Hepatocyte (in vitro differentiated cells): ENCODE data around the gene THRA. TPM values are rescaled to one million over a fixed set of nuclear protein-coding genes. Genes with fewer than 3 reads are reported as not detected.

Experiments
- DNase-seq: peaks from one replicate; pipeline ENCODE4 v3.0.0-alpha.2; 2016; ENCODE audit warnings: low spot score
- H2AFZ ChIP-seq: fragments of 200-600 bp; sonication (generic); 2 replicates; pipeline ENCODE4 v1.6.0; 2016; ENCODE audit warnings: antibody characterized with exemption, mild to moderate bottlenecking
- H3K27ac ChIP-seq: fragments of 200-600 bp; sonication (generic); 2 replicates; pipeline ENCODE4 v1.5.1; 2016; ENCODE audit warnings: mild to moderate bottlenecking
- H3K27me3 ChIP-seq: fragments of 200-600 bp; sonication (generic); 2 replicates; pipeline ENCODE4 v1.6.1; 2016
- H3K36me3 ChIP-seq: fragments of 200-600 bp; sonication (generic); replicated peaks from 2 replicates; pipeline ENCODE4 v1.5.1; 2016; ENCODE audit warnings: low read depth; ENCODE audit not compliant: insufficient read depth
- H3K4me1 ChIP-seq: fragments of 200-600 bp; sonication (generic); 2 replicates; pipeline ENCODE4 v1.5.1; 2016; ENCODE audit warnings: mild to moderate bottlenecking, moderate library complexity; ENCODE audit not compliant: insufficient read depth
- H3K4me2 ChIP-seq: fragments of 200-600 bp; sonication (generic); 2 replicates; pipeline ENCODE4 v1.6.0; 2016
- H3K4me3 ChIP-seq: fragments of 200-600 bp; sonication (generic); 2 replicates; pipeline ENCODE4 v1.5.1; 2016; ENCODE audit warnings: mild to moderate bottlenecking
- H3K79me2 ChIP-seq: fragments of 200-600 bp; sonication (generic); 2 replicates; pipeline ENCODE4 v1.6.0; 2017; ENCODE audit warnings: mild to moderate bottlenecking
- H3K9me2 ChIP-seq: fragments of 200-600 bp; sonication (generic); replicated peaks from 2 replicates; pipeline ENCODE4 v1.6.0; 2017; ENCODE audit warnings: mild to moderate bottlenecking; ENCODE audit not compliant: insufficient read depth
- H3K9me3 ChIP-seq: fragments of 200-600 bp; sonication (generic); 2 replicates; pipeline ENCODE4 v1.5.1; 2016; ENCODE audit warnings: low read depth, mild to moderate bottlenecking
- H4K20me1 ChIP-seq: fragments of 200-600 bp; sonication (generic); 2 replicates; pipeline ENCODE4 v1.6.0; 2016; ENCODE audit warnings: mild to moderate bottlenecking; ENCODE audit not compliant: insufficient read depth, poor library complexity, severe bottlenecking
- EZH2 ChIP-seq: fragments of 200-600 bp; sonication (generic); IDR thresholded peaks from 2 replicates; pipeline ENCODE4 v1.6.1; 2016; ENCODE audit warnings: antibody characterized with exemption, mild to moderate bottlenecking, borderline replicate concordance
- EZH2phosphoT487 ChIP-seq: fragments of 200-600 bp; sonication (generic); IDR thresholded peaks from one replicate; pipeline ENCODE4 v1.6.1; 2018; ENCODE audit warnings: antibody characterized with exemption, mild to moderate bottlenecking, low read depth, moderate library complexity; ENCODE audit not compliant: unreplicated experiment, severe bottlenecking
- WGBS: methylation state at CpG from one replicate; pipeline ENCODE4 v1.1.6; 2016; ENCODE audit warnings: low lambda C conversion rate; ENCODE audit errors: missing lambda C conversion rate; 5-methylcytosine and 5-hydroxymethylcytosine counted together
- polyA plus RNA-seq: library from polyadenylated mRNA; unstranded; fragments of >200 nt; fragmentation: Nextera tagmentation; extraction: Ambion mirVana; gene quantifications from 2 replicates; pipeline ENCODE4 v1.2.1, GENCODE V29; 2016
- total RNA-seq: library from RNA; depleted of rRNA; stranded (reverse); fragments of >200 nt; gene quantifications from 2 replicates; pipeline ENCODE4 v1.2.3, GENCODE V29; 2014
- TF ChIP-seq, protein P1 (sequence below): fragments of 200-600 bp; sonication (generic); IDR thresholded peaks from 2 replicates; pipeline ENCODE4 v1.5.1; 2016; ENCODE audit warnings: antibody characterized with exemption, mild to moderate bottlenecking; ENCODE audit not compliant: poor library complexity

Gene THRA
- total and polyA plus RNA-seq, 2 experiments from 2014 or later = 22.5 to 35.3 TPM

DNA sequence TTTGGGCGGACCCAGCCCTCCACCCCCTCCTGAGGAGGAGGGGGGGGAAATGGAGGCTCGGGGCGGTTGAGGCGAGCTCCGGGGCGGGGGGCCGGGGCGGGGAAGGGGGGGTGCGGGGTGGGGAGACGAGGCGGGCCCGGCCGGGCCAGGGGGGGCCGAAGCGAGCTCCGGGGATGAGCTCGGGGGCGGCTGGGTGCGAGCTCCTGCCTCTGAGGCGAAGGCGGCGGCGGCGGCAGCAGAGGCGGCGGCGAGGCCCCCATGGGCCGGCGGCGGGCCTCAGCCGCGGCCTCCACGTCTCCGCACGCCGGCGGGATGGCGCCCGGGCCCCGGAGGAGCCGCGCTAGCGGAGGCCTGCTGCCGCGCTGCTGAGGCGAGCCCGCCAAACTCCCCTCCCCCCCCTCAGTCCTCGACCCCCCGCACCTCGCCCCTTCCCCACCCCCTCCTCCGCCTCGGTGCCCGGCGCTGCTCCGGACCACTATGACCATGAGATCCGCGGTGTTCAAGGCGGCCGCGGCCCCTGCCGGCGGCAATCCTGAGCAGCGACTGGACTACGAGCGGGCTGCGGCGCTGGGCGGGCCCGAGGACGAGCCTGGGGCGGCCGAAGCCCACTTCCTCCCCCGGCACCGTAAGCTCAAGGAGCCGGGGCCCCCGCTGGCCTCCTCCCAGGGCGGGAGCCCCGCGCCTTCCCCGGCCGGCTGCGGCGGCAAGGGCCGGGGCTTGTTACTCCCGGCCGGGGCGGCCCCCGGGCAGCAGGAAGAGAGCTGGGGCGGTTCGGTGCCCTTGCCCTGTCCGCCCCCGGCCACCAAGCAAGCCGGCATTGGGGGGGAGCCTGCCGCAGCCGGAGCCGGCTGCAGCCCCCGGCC, 59.6 kb downstream of the THRA start:
- peak overlapping the region; percentile 60 for H2AFZ ChIP-seq
- 2% methylated on average over 33 of the region's 97 CpGs for WGBS
- peaks cover 74% of the 10 kb centered on the region for H3K79me2 ChIP-seq
- TF ChIP-seq, protein P1, sequence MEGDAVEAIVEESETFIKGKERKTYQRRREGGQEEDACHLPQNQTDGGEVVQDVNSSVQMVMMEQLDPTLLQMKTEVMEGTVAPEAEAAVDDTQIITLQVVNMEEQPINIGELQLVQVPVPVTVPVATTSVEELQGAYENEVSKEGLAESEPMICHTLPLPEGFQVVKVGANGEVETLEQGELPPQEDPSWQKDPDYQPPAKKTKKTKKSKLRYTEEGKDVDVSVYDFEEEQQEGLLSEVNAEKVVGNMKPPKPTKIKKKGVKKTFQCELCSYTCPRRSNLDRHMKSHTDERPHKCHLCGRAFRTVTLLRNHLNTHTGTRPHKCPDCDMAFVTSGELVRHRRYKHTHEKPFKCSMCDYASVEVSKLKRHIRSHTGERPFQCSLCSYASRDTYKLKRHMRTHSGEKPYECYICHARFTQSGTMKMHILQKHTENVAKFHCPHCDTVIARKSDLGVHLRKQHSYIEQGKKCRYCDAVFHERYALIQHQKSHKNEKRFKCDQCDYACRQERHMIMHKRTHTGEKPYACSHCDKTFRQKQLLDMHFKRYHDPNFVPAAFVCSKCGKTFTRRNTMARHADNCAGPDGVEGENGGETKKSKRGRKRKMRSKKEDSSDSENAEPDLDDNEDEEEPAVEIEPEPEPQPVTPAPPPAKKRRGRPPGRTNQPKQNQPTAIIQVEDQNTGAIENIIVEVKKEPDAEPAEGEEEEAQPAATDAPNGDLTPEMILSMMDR = peak; percentile 22
- no peak for TF ChIP-seq EZH2phosphoT487
- no peak for TF ChIP-seq EZH2
- no peaks in the 10 kb centered on the region for H3K27me3 ChIP-seq
- peak overlapping the region; percentile 98 for H3K4me3 ChIP-seq
- peak; percentile 80 for DNase-seq
- peaks cover 46% of the 10 kb centered on the region for H4K20me1 ChIP-seq
- H3K4me1 ChIP-seq = peaks cover 21% of the 10 kb centered on the region
- peak overlapping the region; percentile 94 for H3K27ac ChIP-seq
- peak overlapping the region; percentile 94 for H3K4me2 ChIP-seq
- H3K9me3 ChIP-seq = no peaks in the 10 kb centered on the region
- no peaks in the 10 kb centered on the region for H3K9me2 ChIP-seq
- no peaks in the 10 kb centered on the region for H3K36me3 ChIP-seq

GRCh38 chr17:40122999-40123810, 60.4 kb downstream of the THRA start:
- Histone ChIP-seq H2AFZ (peak overlapping the region; percentile 60), H3K4me2 (peak overlapping the region; percentile 94), H3K79me2 (peaks cover 82% of the 10 kb centered on the region), H3K27me3 (no peaks in the 10 kb centered on the region), H3K9me3 (no peaks in the 10 kb centered on the region), H3K9me2 (no peaks in the 10 kb centered on the region), H3K4me1 (peaks cover 21% of the 10 kb centered on the region), H3K36me3 (no peaks in the 10 kb centered on the region), H3K27ac (peak overlapping the region; percentile 94), H4K20me1 (peaks cover 47% of the 10 kb centered on the region), H3K4me3 (peak overlapping the region; percentile 98)
- WGBS = 1% methylated on average over 24 of the region's 43 CpGs
- TF ChIP-seq, protein P1 = no peak
- TF ChIP-seq EZH2 (no peak), EZH2phosphoT487 (no peak)
- DNase-seq = peak; percentile 72

DNA sequence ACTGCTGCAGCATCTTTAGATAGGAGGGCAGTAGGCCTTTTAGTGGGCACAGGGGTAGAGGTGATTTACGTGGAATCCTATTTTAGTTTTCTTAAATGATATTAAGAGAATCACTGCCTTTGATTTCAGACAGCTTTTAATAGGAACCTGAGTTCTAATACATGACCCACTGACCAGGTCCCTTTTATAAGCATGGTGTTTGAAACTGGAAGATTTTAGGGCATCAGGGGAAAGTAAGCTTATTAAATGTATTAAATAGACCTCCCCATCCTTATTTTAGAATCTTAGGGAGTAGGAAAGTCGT, 61.0 kb downstream of the THRA start:
- no peak for TF ChIP-seq EZH2
- TF ChIP-seq, protein P1 = no peak
- no peak for TF ChIP-seq EZH2phosphoT487
- H3K36me3 ChIP-seq = no peaks in the 10 kb centered on the region
- WGBS = 2% methylated on average over 2 of the region's 2 CpGs
- H3K4me2 ChIP-seq = peak overlapping the region; percentile 94
- DNase-seq = no peak
- no peak overlapping the region for H2AFZ ChIP-seq
- H3K27ac ChIP-seq = peak overlapping the region; percentile 41
- peaks cover 88% of the 10 kb centered on the region for H3K79me2 ChIP-seq
- H3K9me2 ChIP-seq = no peaks in the 10 kb centered on the region
- peaks cover 47% of the 10 kb centered on the region for H4K20me1 ChIP-seq
- H3K4me1 ChIP-seq = peaks cover 21% of the 10 kb centered on the region
- no peaks in the 10 kb centered on the region for H3K9me3 ChIP-seq
- peak overlapping the region; percentile 98 for H3K4me3 ChIP-seq
- H3K27me3 ChIP-seq = no peaks in the 10 kb centered on the region
